HCT116 (cell line): ENCODE results near the gene MRPL24.

ENCODE experiments used
- CEBPB ChIP-seq: IDR thresholded peaks from 2 replicates; pipeline ENCODE4 v1.6.1; 2012; ENCODE audit warnings: low read depth
- CTCF ChIP-seq, 3 experiments: fragments of 200-600 bp in 1 of 3; sonication (generic) in 1 of 3; IDR thresholded peaks in 2 of 3; conservative IDR thresholded peaks in 1 of 3; 2 replicates each; pipeline ENCODE4 v1.5.1; 2012 to 2017; ENCODE audit warnings: low read depth in 2 of 3, low read length in 2 of 3, antibody characterized with exemption in 1 of 3, borderline replicate concordance in 1 of 3, control low read depth in 1 of 3, mild to moderate bottlenecking in 1 of 3, mixed read lengths in 1 of 3, mixed run types in 1 of 3, moderate library complexity in 1 of 3; ENCODE audit not compliant: insufficient read depth in 1 of 3
- EZH2 ChIP-seq: fragments of 200-600 bp; sonication (generic); IDR thresholded peaks from 2 replicates; pipeline ENCODE4 v1.6.1; 2017; ENCODE audit warnings: antibody characterized with exemption, mixed run types
- EZH2phosphoT487 ChIP-seq: fragments of 200-600 bp; IDR thresholded peaks from 2 replicates; pipeline ENCODE4 v1.6.1; 2018; ENCODE audit warnings: antibody characterized with exemption, borderline replicate concordance
- POLR2AphosphoS5 ChIP-seq: IDR thresholded peaks from 2 replicates; pipeline ENCODE4 v1.6.1; 2011; ENCODE audit warnings: mild to moderate bottlenecking, low read depth, low read length, moderate library complexity
- RAD21 ChIP-seq: IDR thresholded peaks from 2 replicates; pipeline ENCODE4 v1.6.1; 2012; ENCODE audit warnings: low read depth, mild to moderate bottlenecking
- ZFX ChIP-seq: fragments of 450-650 bp; IDR thresholded peaks from 2 replicates; pipeline ENCODE4 v1.6.1; 2017
- TF ChIP-seq, protein P1 (sequence below): IDR thresholded peaks from 2 replicates; pipeline ENCODE4 v1.6.1; 2012; ENCODE audit warnings: low read depth
- TF ChIP-seq, protein P2 (sequence below): IDR thresholded peaks from 2 replicates; pipeline ENCODE4 v1.6.1; 2012

DNA sequence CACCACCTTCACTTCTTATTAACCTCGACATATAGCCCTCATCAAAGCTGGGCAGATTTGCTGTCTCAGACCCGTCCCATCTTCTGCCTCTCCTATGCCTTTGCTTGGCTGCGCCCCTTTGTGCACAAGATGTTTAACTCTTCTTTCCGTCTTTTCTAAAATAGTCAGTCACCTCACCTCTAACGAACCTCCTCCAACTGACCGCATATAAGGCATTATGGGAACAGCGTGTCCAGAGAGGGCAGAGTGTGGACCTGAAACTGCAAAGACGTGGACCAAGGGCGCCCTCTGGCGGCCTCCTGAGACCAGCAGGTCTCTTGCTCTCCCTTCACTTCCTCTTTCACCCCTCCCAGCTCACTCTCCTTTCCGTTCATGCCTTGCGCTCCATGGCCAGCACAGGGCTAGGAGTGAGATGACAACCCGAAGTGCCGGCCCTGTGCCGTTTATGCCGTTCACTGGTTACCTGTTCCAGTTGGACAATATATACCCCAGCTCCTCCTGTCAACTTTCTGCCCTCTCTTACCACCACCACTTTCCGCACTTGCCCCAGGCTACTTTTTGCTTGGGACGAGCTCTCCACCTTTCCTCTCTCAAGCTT, 15.1 kb downstream of the MRPL24 start:
- peak in 2 of 3 experiments; percentile 89 to 93; a peak in 4 of 6 replicates for TF ChIP-seq CTCF (IDR thresholded peaks at IDR 0.05 in 2 of 3, conservative IDR thresholded peaks at IDR 0.05 in 1 of 3; ENCODE audit: borderline replicate concordance in 1 of 3, insufficient read depth in 1 of 3, low read depth in 2 of 3, low read length in 2 of 3)
- TF ChIP-seq, protein P1, sequence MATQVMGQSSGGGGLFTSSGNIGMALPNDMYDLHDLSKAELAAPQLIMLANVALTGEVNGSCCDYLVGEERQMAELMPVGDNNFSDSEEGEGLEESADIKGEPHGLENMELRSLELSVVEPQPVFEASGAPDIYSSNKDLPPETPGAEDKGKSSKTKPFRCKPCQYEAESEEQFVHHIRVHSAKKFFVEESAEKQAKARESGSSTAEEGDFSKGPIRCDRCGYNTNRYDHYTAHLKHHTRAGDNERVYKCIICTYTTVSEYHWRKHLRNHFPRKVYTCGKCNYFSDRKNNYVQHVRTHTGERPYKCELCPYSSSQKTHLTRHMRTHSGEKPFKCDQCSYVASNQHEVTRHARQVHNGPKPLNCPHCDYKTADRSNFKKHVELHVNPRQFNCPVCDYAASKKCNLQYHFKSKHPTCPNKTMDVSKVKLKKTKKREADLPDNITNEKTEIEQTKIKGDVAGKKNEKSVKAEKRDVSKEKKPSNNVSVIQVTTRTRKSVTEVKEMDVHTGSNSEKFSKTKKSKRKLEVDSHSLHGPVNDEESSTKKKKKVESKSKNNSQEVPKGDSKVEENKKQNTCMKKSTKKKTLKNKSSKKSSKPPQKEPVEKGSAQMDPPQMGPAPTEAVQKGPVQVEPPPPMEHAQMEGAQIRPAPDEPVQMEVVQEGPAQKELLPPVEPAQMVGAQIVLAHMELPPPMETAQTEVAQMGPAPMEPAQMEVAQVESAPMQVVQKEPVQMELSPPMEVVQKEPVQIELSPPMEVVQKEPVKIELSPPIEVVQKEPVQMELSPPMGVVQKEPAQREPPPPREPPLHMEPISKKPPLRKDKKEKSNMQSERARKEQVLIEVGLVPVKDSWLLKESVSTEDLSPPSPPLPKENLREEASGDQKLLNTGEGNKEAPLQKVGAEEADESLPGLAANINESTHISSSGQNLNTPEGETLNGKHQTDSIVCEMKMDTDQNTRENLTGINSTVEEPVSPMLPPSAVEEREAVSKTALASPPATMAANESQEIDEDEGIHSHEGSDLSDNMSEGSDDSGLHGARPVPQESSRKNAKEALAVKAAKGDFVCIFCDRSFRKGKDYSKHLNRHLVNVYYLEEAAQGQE, result no peak
- TF ChIP-seq, protein P2, sequence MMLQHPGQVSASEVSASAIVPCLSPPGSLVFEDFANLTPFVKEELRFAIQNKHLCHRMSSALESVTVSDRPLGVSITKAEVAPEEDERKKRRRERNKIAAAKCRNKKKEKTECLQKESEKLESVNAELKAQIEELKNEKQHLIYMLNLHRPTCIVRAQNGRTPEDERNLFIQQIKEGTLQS, result no peak
- TF ChIP-seq POLR2AphosphoS5, result peak; percentile 53; the same call in 1 of the 2 replicates
- no peak for TF ChIP-seq ZFX
- TF ChIP-seq EZH2, result no peak
- TF ChIP-seq EZH2phosphoT487, result no peak
- no peak for TF ChIP-seq CEBPB
- no peak for TF ChIP-seq RAD21
